Liver (tissue), 3 donors: ENCODE data around the gene ZBTB7A.

Source experiments
- CTCF ChIP-seq: fragments of 150-350 bp; IDR thresholded peaks from 2 replicates; pipeline ENCODE4 v1.5.1; 2017; ENCODE audit warnings: improper control_type of control experiment, low read depth, low read length; ENCODE audit not compliant: missing input control
- EGR1 ChIP-seq, 2 donors: IDR thresholded peaks; 2 replicates each; pipeline ENCODE4 v1.6.1; 2016 to 2018; ENCODE audit warnings: antibody characterized with exemption in 2 of 2, low read depth in 2 of 2
- HNF4G ChIP-seq: IDR thresholded peaks from 2 replicates; pipeline ENCODE4 v1.6.1; 2016; ENCODE audit warnings: antibody characterized with exemption
- JUND ChIP-seq, 2 donors: IDR thresholded peaks; 2 replicates each; pipeline ENCODE4 v1.6.1; 2016; ENCODE audit warnings: antibody characterized with exemption in 2 of 2
- MAX ChIP-seq: IDR thresholded peaks from 2 replicates; pipeline ENCODE4 v1.6.1; 2016; ENCODE audit warnings: antibody characterized with exemption
- RAD21 ChIP-seq, 2 donors: IDR thresholded peaks; 2 replicates each; pipeline ENCODE4 v1.6.1; 2016; ENCODE audit warnings: antibody characterized with exemption in 2 of 2, mild to moderate bottlenecking in 2 of 2
- REST ChIP-seq: IDR thresholded peaks from 2 replicates; pipeline ENCODE4 v1.6.1; 2016; ENCODE audit warnings: antibody characterized with exemption, mild to moderate bottlenecking
- SP1 ChIP-seq: IDR thresholded peaks from 2 replicates; pipeline ENCODE4 v1.6.1; 2018; ENCODE audit warnings: antibody characterized with exemption, mild to moderate bottlenecking
- TAF1 ChIP-seq: conservative IDR thresholded peaks from 2 replicates; pipeline ENCODE4 v1.6.1; 2016; ENCODE audit warnings: antibody characterized with exemption, mild to moderate bottlenecking
- YY1 ChIP-seq: IDR thresholded peaks from 2 replicates; pipeline ENCODE4 v1.6.1; 2016; ENCODE audit warnings: antibody characterized with exemption, mild to moderate bottlenecking
- donor health status: healthy.
- donor health status: healthy.

- no peak for TF ChIP-seq CTCF
- no peak for TF ChIP-seq TAF1
- no peak for TF ChIP-seq MAX
- TF ChIP-seq YY1 = no peak
- no peak for TF ChIP-seq RAD21 (IDR thresholded peaks at IDR 0.05)
- no peak for TF ChIP-seq SP1
- TF ChIP-seq EGR1 (IDR thresholded peaks at IDR 0.05; ENCODE audit: low read depth in 2 of 2) = no peak
- TF ChIP-seq REST = no peak
- no peak for TF ChIP-seq HNF4G
- TF ChIP-seq JUND (IDR thresholded peaks at IDR 0.05) = no peak
Measured at GRCh38 chr19:4094291-4094690, 27.6 kb upstream of the ZBTB7A start.
